ENCODE data around the gene TMEM175.

The TMEM175 gene

GRCh38 chr4:899556-899906 is 32.7 kb upstream of the TMEM175 start:
- no peak for DNase-seq (ENCODE audit: low read depth)

DNA sequence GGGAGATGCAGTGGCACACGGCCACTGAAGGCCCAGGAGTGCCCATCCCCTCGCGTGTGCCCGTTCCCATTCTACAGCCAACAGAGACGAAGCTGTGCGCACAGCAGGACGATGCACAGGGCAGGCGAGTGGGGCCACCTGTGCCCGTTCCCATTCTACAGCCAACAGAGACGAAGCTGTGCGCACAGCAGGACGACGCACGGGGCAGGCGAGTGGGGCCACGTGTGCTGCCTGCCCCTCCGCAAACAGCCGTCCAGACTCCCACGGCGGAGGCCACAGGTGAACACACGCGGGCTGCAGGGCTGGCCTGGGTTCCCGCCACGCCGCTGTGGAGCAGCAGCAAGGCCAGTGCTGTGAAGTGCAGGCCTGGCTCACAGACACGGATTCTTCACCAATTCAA is 32.2 kb upstream of the TMEM175 start:
- DNase-seq (ENCODE audit: low read depth) = no peak

GRCh38 chr4:900721-901120 is 31.5 kb upstream of the TMEM175 start:
- no peak for DNase-seq (ENCODE audit: low read depth)

DNA sequence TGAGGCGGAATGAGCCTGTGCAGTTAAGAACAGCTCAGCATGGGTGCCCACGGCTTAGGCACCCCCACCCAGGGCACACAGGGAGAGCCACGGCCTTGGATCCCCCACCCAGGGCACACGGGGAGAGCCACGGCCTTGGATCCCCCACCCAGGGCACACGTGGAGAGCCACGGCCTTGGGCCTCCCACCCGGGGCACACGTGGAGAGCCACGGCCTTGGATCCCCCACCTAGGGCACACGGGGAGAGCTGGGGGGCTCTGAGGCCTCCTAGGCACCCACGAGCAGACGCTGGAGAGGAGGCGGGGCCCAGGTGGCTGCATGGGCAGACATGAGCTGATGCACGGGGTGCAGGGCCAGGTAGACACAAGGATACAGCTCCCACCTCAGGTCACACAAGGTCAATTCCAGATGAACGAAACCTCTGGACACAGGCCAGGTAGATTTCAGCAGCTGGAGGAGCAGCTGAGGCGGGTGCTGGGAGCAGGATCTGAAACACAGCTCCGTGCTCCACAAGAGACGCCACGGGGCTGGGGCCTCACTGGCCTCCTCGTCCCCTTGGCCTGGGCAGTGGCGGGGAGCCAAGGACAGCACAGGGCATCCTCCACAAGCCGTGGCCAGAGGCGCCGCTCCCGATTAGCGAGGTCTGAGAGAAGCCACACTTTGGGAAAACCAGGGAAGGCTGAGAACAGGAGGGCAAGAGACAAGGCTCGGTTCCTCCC is 30.9 kb upstream of the TMEM175 start:
- DNase-seq (ENCODE audit: low read depth) = no peak

DNA sequence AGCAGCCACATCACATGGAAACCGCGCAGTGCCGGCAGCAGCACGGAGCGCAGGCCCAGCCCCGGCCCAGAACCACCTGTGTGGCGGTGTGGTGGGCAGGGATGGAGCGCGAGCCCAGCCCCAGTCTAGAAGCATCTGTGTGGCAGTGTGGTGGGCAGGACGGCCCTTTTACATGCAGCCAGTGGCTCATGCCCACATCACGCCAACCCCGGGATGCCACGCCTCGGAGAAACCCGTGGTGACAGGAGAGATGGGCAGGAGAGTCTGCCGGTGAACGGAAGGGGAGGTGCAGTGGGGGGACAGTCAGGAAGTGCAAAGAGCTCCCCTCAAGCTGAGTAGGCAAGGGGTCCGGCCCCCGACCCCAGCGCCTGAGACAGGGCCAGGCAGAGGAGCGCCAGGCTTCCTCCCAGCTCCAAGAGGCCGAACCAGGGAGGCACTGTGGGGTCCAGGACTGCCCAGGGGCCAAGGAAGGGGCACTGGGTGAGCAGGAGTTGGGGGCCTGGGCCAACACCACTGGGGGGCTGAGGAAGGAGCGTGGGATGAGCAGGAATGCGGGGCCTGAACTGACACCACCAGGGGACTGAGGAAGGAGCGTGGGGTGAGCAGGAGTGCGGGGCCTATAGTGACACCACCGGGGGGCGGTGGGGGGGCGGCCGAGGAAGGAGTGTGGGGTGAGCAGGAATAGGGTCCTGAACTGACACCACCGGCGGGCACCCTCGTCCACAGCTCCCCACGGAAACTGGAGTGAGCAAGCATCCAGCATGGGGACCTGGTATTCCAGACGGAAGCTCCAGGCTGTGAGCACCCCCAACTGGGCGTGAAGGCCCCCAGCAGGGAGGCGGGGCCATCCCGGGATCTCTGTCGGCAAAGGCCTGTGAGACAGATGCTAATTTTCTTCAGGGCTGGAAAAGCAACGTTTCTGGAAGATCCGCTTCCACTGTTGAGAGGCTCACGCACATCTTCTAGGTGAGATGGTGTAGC is 28.9 kb upstream of the TMEM175 start:
- no peak for DNase-seq (ENCODE audit: low read depth)

DNA sequence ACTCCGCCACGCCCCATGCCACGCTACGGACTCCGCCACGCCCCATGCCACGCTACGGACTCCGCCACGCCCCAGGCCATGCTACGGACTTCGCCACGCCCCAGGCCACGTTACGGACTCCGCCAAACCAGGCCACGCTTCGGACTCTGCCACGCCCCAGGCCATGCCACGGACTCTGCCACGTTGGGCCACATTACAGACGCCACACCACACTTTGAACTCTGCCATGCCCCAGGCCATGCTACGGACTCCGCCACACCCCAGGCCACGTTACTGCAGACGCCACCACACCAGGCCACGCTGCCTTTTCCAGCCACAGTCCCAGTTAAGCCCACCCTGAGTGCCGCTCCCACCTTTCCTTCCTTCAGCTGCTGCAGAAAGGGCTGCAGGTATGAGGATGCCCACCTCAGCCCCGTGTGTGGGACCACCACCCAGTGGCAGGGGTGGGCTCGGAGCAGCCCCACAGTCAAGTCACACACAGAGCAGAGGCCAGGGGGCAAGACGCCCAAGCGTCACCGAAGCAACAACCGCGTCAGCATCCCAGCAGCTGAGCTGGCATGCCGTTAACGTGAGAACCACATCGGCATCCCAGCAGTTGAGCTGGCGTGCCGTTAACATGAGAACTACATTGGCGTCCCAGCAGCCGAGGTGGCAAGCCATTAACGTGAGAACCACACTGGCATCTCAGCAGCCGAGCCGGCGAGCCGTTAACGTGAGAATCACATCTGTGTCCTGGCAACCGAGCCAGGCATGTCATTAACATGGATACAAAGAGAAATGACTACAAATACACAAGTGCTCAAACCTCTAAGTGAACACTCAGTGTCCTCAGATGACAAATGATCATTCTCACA is 26.5 kb upstream of the TMEM175 start:
- DNase-seq (ENCODE audit: low read depth) = no peak

DNA sequence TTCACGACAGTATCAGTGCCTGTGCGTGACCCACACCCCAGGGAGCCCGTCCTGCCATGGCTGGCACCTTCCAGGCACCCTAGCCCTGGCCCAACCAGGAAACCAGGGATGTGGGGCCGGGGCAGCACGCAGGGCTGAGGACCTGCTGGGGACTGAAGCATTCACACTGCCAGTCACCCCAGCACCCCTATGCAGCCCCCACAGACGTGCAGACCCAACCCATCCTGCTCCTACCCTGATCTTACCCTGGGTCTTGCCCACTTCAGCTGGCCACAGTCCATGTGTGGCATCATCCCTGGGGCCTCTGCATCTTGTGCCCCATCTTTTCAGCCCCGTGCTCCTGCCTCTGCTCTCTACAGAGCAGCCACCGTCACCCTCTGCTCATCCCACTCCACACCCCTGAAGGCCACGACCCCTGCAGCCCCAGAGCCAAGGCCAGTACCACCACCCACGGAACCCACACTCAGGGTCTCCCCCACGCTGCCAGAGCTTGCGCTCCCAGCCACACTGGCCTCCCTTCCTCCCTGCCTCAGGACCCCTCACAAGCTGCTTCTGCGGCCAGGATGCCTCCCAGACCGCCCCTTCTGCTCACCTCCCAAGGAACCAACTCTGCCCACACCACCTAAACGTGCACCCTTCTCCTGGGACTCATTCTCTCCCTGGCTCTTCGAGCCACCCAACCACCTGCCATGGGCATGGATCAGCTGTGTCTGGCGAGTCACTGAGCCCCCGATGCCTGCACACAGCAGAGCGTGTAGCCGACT is 25.7 kb upstream of the TMEM175 start:
- DNase-seq (ENCODE audit: low read depth) = no peak

- no peak for DNase-seq (ENCODE audit: low read depth)
Measured at GRCh38 chr4:907103-907400, 25.2 kb upstream of the TMEM175 start.

DNA sequence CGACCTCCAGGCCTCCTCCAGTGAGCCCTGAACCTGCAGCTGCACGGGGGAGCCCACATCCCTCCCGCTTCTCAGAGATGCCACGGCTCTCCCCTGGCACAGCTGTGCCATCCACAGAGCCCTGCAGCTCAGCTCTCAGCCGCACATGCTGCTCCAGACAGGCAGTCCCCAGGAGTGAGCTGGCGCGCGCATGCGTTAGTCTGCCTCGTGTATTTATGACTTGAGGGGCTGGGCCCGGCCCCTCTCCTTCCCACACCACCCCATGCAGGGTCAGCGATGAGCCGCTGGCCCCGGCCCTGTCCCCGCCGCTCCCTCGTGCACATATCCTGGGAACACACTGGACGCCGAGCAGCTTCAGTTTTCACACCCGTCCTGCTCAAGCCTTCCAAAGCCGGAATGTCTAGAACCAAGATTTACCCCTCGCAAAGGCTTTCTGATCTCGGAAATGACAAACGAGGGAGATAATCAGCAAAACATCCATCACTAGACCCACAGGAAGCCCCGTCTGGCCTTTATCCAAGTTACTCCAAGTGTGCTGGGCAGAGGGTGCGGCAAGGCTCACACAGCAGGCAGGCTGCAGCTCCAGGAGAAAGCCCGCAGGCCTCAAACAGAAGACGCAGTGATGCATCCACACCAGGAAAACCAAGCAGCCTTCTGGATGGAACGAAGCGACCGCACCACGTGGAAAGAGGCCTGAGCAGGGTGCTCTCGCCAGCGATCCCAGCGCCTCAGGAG is 24.4 kb upstream of the TMEM175 start:
- no peak for DNase-seq (ENCODE audit: low read depth)

- DNase-seq (ENCODE audit: low read depth) = no peak
Measured at GRCh38 chr4:909131-909571, 23.1 kb upstream of the TMEM175 start.

DNA sequence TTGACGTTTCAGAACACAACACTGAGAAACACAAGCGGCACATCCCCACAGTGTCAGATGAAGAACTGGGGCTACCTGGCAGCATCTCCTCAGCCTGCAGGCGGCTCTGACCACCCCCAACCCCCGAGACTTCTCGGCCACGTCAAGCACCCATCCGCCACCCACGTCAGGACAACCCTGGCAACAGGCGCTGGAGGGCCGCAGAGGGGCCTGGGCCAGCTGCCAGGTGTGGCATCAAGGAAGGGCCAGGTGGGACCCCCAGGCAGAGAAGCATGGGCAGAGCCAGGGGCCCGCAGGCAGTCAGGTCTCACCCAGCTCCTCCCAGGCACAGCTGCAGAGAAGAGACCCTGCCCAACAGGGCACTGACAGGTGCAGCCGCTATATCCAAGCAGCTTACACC is 22.4 kb upstream of the TMEM175 start:
- no peak for DNase-seq (ENCODE audit: low read depth)

DNA sequence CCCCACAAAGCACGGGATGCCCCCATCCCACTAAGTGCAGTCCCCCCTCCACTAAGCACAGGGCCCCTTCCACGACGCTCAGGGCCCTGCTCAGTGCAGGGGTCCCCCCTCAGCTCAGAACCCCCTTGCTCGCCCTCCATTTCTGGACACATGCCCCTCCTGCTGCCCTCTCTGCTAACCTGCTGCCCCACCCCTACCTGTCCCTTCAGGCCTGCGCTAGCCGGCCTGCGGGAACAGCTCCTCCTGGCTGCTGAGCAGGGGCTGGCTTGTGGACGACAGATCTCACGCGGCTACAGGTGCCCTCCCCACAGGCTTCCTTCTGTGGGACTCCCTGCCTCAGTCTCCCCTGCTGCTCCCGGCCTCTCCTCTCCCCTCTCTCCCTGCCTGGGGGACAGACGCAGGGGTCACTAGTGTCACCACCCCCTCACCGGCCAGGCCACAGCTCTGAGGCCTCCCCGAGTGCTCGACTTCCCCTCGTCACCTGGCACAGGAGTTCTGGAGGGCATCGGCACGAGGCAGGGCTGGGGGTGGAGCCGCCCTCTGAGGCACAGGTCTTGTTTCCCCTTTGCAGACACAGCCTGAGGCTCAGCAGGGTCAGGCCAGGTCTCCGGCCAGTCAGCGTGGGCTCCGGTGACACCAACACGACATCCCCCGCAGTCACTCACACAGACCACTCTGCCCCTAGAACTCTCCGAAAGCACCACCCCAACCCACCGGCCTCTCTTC is 21.7 kb upstream of the TMEM175 start:
- no peak for DNase-seq (ENCODE audit: low read depth)

DNA sequence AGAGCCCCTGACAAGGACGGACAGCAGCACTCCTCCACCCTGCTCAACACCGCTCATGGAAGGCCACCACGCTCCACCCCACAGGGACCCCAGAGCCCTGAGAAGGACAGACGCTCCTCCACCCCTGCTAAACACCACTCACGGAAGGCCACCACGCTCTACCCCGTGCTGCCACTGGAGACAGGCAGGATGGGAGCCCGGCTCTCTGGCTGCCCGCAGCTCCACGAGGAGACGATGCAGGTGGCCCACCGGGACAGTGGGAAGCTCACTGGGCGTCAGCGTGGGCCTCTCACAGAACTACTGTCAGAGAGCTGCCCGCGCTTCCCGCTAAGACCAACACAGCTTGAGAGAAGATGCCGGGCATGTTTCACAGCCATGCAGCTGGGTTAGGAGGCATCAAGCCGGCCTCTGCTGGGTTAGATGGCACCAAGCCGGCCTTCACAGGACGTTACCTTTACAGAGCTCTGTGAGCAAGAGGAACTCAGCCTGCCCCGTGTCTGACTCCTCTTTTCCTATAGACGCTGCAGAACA is 21.0 kb upstream of the TMEM175 start:
- DNase-seq (ENCODE audit: low read depth) = no peak

DNA sequence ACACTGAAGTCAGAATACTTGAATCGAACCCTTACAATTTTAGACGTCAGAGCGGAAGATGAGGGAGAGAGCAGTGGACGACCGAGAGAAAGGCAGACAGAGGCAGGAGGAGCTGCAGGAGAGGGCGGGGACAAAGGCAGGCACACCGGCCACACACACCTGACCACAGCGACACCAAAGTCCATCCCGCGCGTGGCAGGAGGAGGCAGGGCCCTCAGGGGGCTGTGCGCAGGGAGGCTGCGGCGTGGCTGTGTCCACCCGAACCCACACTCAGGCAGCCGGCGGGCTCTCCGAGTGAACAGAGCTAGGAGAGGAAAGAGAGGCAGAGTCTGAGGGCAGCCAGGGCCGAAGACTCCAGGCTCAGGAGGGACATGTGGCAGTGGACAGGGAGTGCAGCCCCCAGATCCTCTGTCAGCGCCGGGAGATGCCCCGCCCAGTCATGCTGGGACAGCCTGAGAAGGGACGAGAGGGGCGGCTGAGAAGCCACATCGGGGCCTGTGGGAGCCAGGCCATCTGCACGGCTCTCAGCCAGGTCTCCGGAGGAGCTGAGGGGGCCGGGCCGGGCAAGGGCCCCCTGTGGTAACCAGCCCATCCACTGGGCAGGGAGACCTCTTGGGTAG is 20.3 kb upstream of the TMEM175 start:
- DNase-seq (ENCODE audit: low read depth) = no peak

GRCh38 chr4:912548-913279 is 19.5 kb upstream of the TMEM175 start:
- DNase-seq (ENCODE audit: low read depth) = no peak

- no peak for DNase-seq (ENCODE audit: low read depth)
Measured at GRCh38 chr4:913280-913618, 19.0 kb upstream of the TMEM175 start.

DNA sequence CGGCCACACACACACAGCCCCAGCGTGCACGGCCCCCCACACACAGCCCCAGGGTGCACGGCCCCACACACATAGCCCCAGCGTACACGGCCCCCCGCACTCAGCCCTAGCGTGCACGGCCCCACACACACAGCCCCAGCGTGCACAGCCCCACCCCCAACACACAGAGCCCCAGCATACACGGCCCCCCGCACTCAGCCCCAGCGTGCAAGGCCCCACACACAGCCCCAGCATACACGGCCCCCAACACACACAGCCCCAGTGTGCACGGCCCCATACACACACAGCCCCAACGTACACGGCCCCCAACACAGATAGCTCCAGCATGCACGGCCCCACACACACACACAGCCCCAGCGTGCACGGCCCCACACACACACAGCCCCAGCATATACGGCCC is 17.7 kb upstream of the TMEM175 start:
- DNase-seq (ENCODE audit: low read depth) = no peak

DNA sequence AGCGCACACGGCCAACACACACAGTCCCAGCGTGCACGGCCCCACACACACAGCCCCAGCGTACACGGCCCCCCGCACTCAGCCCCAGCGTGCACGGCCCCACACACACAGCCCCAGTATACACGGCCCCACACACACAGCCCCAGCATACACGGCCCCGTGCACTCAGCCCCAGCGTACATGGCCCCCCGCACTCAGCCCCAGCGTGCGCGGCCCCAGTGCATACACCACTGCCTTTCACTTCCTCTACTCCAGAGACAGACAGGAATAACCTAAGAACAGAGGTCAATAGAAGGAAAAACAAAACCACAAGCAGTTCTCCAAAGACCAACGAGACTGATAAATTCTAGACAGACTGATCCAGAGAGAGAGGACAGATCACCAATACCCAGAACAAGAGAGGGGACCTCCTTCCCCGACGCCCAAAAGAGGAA is 17.2 kb upstream of the TMEM175 start:
- DNase-seq (ENCODE audit: low read depth) = no peak

DNA sequence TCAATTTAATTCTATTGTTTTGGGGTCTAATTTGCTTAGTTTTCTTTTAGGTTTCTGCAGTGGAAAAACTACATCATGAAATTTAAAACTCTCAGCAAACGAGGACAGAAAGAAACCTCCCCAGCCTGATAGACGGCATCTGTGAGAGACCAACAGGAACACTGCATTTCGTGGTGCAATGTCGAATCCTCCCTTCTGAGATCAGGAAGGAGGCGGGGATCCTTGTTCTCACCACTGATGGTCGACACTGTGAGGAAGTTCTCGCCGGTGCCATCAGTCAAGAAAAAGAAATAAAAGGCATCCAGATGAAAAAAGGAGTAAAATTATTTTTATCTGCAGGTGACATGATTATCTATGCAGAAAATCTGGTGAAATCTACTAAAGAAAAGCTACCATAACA is 16.7 kb upstream of the TMEM175 start:
- DNase-seq (ENCODE audit: low read depth) = no peak

Measured in stromal cell of bone marrow (primary cell).